Measurements from ENCODE around the gene RPS24. TPM values are rescaled to one million over a fixed set of nuclear protein-coding genes. Genes with fewer than 3 reads are reported as not detected.

Gene RPS24
- polyA plus RNA-seq, 1 donor from 2014 or later: 1,078 TPM

DNA sequence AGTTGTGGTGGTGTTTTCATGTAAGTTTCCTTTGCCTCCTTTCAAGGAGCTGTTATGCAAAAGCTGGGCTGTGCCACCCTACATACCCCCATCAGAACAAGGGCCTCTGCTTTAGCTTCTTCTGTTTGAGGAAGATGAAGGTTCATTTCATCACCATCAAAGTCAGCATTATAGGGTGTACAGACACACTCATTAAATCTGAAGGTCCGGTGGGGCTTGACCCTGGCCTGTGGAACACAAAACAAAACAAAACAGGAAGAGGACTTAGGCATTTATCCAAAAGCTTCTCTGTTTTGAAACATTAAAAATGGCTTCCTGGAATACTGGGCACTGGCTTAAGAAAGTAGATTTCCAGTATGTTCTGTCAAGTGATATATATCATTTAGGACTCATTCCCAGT lies 20.1 kb upstream of the RPS24 start:
- Mint-ChIP-seq H3K4me1 (no peaks in the 10 kb centered on the region), H3K27ac (no peak overlapping the region), H3K36me3 (peaks cover 8% of the 10 kb centered on the region), H3K9me3 (no peaks in the 10 kb centered on the region), H3K4me3 (no peak overlapping the region), H3K27me3 (no peaks in the 10 kb centered on the region)

GRCh38 chr10:78015546-78015945 lies 18.1 kb upstream of the RPS24 start:
- Mint-ChIP-seq H3K4me1 (no peaks in the 10 kb centered on the region), H3K4me3 (no peak overlapping the region), H3K27ac (no peak overlapping the region), H3K9me3 (no peaks in the 10 kb centered on the region), H3K27me3 (no peaks in the 10 kb centered on the region), H3K36me3 (peaks cover 12% of the 10 kb centered on the region)

- Mint-ChIP-seq H3K4me1 (no peaks in the 10 kb centered on the region), H3K4me3 (no peak overlapping the region), H3K27me3 (no peaks in the 10 kb centered on the region), H3K27ac (peak overlapping the region in 1 of 3 donors; percentile 17), H3K9me3 (no peaks in the 10 kb centered on the region), H3K36me3 (peaks cover 16% of the 10 kb centered on the region)
These were observed 15.8 kb upstream of the RPS24 start for GRCh38 chr10:78017856-78018255.

- Mint-ChIP-seq H3K36me3 (peaks cover 14% of the 10 kb centered on the region), H3K9me3 (no peaks in the 10 kb centered on the region), H3K27ac (no peak overlapping the region), H3K27me3 (no peaks in the 10 kb centered on the region), H3K4me3 (no peak overlapping the region), H3K4me1 (no peaks in the 10 kb centered on the region)
These were observed 14.4 kb upstream of the RPS24 start for GRCh38 chr10:78019264-78019663.

GRCh38 chr10:78021201-78021600 lies 12.5 kb upstream of the RPS24 start:
- Mint-ChIP-seq H3K36me3 (peaks cover 20% of the 10 kb centered on the region), H3K4me1 (peaks cover 0 to under 1% (median 0%) of the 10 kb centered on the region in 3 donors), H3K27ac (no peak overlapping the region)

DNA sequence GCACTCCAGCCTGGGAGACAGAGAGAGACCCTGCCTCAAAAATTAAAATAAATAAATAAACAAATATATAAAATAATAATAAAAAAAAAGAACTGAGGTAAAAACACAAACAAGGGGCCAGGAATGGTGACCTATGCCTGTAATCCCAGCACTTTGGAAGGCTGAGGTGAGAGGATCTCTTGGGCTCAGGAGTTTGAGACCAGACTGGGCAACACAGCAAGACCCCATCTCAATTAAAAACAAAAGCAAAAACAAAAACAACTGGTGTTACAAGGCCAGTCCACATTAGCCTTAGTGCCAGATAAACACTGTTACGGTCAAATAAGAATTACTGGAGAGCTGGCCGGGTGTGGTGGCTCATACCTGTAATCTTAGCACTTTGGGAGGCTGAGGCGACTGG lies 9.9 kb upstream of the RPS24 start:
- Mint-ChIP-seq H3K9me3 (no peaks in the 10 kb centered on the region), H3K27me3 (no peaks in the 10 kb centered on the region), H3K27ac (no peak overlapping the region), H3K4me1 (peaks cover 6 to 17% (median 16%) of the 10 kb centered on the region in 3 donors), H3K36me3 (peaks cover 15% of the 10 kb centered on the region), H3K4me3 (no peak overlapping the region)

More at GRCh38 chr10:78021201-78021600, 12.5 kb upstream of the RPS24 start:
- Mint-ChIP-seq H3K4me3 (no peak overlapping the region), H3K27me3 (no peaks in the 10 kb centered on the region), H3K9me3 (no peaks in the 10 kb centered on the region)

- H3K4me3 Mint-ChIP-seq: peak overlapping the region in 1 of 4 donors; percentile 46
These were observed 7.8 kb upstream of the RPS24 start for GRCh38 chr10:78025685-78026364.

DNA sequence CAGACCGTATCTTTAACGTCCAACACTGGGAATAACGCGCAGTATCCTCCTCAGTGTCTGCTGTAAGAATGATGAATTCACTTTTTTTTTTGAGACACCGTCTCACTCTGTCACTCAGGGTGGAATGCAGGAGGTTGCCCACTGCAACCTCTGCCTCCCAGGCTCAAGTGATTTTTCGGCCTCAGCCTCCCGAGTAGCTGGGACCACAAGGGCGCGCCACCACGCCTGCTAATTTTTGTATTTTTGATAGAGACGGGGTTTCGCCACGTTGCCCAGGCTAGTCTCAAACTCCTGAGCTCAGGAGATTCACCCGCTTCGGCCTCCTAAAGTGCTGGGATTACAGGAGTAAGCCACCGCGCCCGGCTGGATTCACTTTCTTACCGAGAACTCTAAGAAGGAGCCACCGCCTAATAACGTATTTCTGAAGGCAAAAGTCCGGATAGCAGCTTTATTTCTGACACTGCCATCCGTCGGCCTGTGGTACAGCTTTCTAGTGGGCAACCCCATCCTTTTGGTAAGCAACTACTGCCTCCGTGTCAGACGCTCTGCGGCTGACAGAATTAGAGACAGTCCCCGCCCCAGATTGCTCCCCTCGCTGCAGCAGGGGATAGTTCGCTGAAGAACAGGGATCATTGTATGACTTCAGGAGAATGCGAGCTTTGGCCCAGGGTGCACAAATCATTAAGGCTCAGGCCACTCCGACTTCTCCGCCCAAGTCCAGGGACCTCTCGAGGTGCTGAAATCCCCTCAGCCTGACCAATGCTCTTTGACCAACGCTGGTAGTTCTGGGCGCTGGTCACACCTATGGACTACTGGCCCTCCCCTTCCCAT lies 5.0 kb upstream of the RPS24 start:
- peaks cover 5% of the 10 kb centered on the region for H3K36me3 Mint-ChIP-seq
- H3K27ac Mint-ChIP-seq: peak overlapping the region; percentile 94 to 98 (median 96)
- H3K9me3 Mint-ChIP-seq: no peaks in the 10 kb centered on the region
- peak overlapping the region; percentile 97 to 100 (median 99) for H3K4me3 Mint-ChIP-seq
- peaks cover 4% of the 10 kb centered on the region for H3K27me3 Mint-ChIP-seq
- H3K4me1 Mint-ChIP-seq: peaks cover 21 to 29% (median 27%) of the 10 kb centered on the region in 3 donors

More at GRCh38 chr10:78025685-78026364, 7.8 kb upstream of the RPS24 start:
- peaks cover 10% of the 10 kb centered on the region for H3K36me3 Mint-ChIP-seq
- peaks cover 4% of the 10 kb centered on the region for H3K27me3 Mint-ChIP-seq
- H3K4me1 Mint-ChIP-seq: peaks cover 17 to 29% (median 27%) of the 10 kb centered on the region in 3 donors
- no peak overlapping the region for H3K27ac Mint-ChIP-seq
- H3K9me3 Mint-ChIP-seq: no peaks in the 10 kb centered on the region

- H3K4me1 Mint-ChIP-seq: peaks cover 26 to 30% (median 30%) of the 10 kb centered on the region in 3 donors
- peaks cover 5% of the 10 kb centered on the region for H3K36me3 Mint-ChIP-seq
- peak within 1 kb of the TSS; percentile 94 to 98 (median 96) for H3K27ac Mint-ChIP-seq
- peaks cover 4% of the 10 kb centered on the region for H3K27me3 Mint-ChIP-seq
- H3K4me3 Mint-ChIP-seq: peak within 1 kb of the TSS; percentile 97 to 100 (median 99)
- H3K9me3 Mint-ChIP-seq: no peaks in the 10 kb centered on the region
These were observed 4.1 kb upstream of the RPS24 start, which contains the start of gene POLR3A for GRCh38 chr10:78029269-78030226. POLR3A (minus strand) TSS chr10:78029515; CDS start chr10:78029407, 108 bp downstream.

DNA sequence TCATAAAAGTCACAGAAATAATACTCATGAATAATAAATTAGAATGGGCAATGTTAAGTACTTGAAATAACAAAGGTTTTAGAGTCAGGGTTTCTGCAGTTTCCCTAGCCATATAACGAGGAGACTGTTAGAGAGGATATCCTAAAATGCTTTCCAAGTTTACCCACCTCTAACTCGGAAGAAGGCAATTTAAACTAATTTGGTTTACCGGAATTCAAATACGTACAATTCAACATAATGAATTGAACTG lies 351 bp upstream of the RPS24 start:
- Mint-ChIP-seq H3K4me1 (peaks cover 39 to 51% (median 48%) of the 10 kb centered on the region in 3 donors), H3K27me3 (peaks cover 4% of the 10 kb centered on the region), H3K36me3 (no peaks in the 10 kb centered on the region), H3K27ac (peak overlapping the region in 2 of 3 donors; percentile 90 to 91), H3K9me3 (no peaks in the 10 kb centered on the region), H3K4me3 (peak overlapping the region; percentile 91 to 99 (median 92))

GRCh38 chr10:78035025-78035424 lies 1.4 kb downstream of the RPS24 start:
- Mint-ChIP-seq H3K9me3 (no peaks in the 10 kb centered on the region), H3K4me1 (peaks cover 31 to 46% (median 44%) of the 10 kb centered on the region in 3 donors), H3K4me3 (peak overlapping the region in 3 of 4 donors; percentile 91 to 99 (median 92)), H3K36me3 (no peaks in the 10 kb centered on the region), H3K27me3 (no peaks in the 10 kb centered on the region), H3K27ac (peak overlapping the region; percentile 80 to 91 (median 80))

- H3K27ac Mint-ChIP-seq: peak overlapping the region; percentile 80 to 91 (median 80)
- H3K9me3 Mint-ChIP-seq: no peaks in the 10 kb centered on the region
- H3K4me3 Mint-ChIP-seq: peak overlapping the region; percentile 39 to 92 (median 80)
- peaks cover 29 to 45% (median 42%) of the 10 kb centered on the region in 3 donors for H3K4me1 Mint-ChIP-seq
- H3K36me3 Mint-ChIP-seq: peaks cover 2% of the 10 kb centered on the region
- no peaks in the 10 kb centered on the region for H3K27me3 Mint-ChIP-seq
These were observed 1.8 kb downstream of the RPS24 start for GRCh38 chr10:78035437-78035836.

GRCh38 chr10:78035933-78036583 lies 2.4 kb downstream of the RPS24 start:
- Mint-ChIP-seq H3K4me1 (peaks cover 29 to 47% (median 45%) of the 10 kb centered on the region in 3 donors), H3K36me3 (peaks cover 5% of the 10 kb centered on the region), H3K27me3 (no peaks in the 10 kb centered on the region), H3K4me3 (peak overlapping the region; percentile 8 to 91 (median 54)), H3K9me3 (no peaks in the 10 kb centered on the region), H3K27ac (peak overlapping the region; percentile 80 to 91 (median 85))

- Mint-ChIP-seq H3K4me3 (peak overlapping the region in 1 of 4 donors; percentile 19), H3K4me1 (peaks cover 34 to 56% (median 51%) of the 10 kb centered on the region in 3 donors), H3K27me3 (no peaks in the 10 kb centered on the region), H3K36me3 (peaks cover 5% of the 10 kb centered on the region), H3K9me3 (no peaks in the 10 kb centered on the region), H3K27ac (no peak overlapping the region)
These were observed 4.4 kb downstream of the RPS24 start for GRCh38 chr10:78038105-78038504.
